Loucy (cell line): Measurements from ENCODE around the gene LOXL4.

ENCODE experiments used
- CTCF ChIP-seq: fragments of 200-600 bp; sonication (generic); conservative IDR thresholded peaks from 2 replicates; pipeline ENCODE4 v1.5.1; 2014; ENCODE audit warnings: mild to moderate bottlenecking, antibody characterized with exemption, low read length
- EZH2phosphoT487 ChIP-seq: fragments of 200-600 bp; IDR thresholded peaks from 2 replicates; pipeline ENCODE4 v1.6.1; 2018; ENCODE audit warnings: antibody characterized with exemption, mild to moderate bottlenecking, moderate library complexity, borderline replicate concordance

- TF ChIP-seq CTCF, result no peak
- no peak for TF ChIP-seq EZH2phosphoT487
These were observed 12.7 kb downstream of the LOXL4 start for GRCh38 chr10:98255146-98255877.
